ENCODE results near the gene MYOCD.

MYOCD gene

DNA sequence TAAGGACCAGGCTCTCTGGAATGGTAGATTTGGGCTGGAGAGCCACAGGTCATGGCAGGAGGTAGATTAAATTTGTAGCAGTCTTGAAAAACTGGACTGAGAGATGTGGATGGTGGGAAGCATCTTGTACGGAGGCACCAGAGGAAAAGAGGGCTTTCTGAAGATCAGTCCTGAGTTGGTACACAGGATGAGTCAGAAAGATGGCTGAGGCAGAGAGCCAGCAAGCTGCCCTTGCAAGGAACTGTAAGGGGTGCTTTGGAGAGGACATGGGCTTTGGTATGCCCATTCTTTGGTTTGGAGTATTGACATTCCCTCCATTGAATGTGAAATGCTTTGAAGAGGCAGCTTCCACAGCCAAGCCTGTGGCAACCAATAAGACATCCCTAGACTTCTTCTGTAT is 55.9 kb downstream of the MYOCD start:
- DNase-seq: no peak

GRCh38 chr17:12722282-12722681 is 56.6 kb downstream of the MYOCD start:
- no peak for DNase-seq

DNA sequence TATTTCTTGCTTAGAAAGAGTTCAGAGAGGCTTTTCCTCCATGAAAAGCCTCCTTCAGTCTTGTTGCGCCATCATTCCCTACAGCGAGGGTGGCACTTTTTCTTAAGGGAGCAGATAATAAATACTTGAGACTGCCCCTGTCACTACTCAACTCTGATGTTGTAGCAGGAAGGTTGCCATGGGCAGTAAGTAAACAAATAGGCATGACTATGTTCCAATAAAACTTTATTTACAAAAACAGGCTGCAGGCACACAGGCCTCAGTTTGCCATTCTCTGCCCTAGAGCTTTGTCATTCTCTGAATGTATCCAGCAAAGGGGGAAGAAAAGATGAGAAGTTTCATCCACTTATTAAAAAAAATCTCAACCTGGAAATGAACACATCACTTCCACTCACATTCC is 60.4 kb downstream of the MYOCD start:
- no peak for DNase-seq

DNA sequence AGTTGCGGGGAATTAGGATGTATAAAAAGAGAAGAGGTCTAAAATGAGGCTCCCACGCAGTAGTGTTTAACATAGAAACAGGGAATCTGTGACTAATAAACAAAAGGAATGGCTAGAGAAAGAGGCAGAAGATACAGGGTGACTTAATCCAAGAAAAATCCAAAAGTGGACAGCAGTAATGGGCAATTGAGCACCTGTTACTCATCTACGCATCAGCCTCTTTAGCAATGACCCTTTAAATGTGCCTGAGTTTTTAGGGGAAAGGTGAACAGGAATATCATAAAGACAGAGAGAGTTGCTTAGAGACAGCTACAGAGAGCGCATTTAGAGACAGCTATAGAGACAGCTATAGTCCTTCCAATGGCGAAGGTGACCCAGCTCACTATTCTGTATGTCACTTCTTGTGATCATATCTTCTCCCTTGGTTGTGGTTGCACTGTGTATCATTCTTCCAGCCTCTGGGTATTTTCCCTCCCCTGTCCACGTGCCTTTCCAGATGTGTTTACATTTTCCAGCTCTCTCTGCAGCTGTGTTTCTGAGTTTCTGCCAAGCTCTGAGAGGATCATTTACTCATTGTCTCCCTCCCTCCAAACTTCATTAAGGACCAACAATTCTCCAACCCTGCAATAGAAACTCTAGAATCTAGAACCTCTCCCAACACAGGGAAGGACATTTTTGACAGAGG is 61.5 kb downstream of the MYOCD start:
- DNase-seq: no peak

DNA sequence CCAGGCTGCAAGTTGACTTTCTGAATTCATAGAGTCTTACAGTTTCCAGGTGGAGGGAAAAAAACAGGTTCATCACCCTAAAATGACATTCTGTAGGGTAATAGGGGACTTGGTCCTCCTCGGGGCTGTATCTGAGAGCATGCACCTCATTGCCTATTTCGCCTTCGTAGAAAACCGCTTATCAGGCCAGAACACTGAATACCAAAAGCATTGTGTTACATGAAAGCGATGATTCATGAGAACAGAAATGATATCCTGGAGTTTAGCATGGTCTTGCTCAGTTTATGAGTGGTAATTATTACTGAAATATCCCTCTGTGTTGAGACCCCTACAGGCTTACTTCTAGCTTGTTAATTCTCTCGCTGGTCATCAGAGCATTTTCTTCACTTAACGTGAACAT is 62.2 kb downstream of the MYOCD start:
- DNase-seq: no peak

GRCh38 chr17:12729086-12729485 is 63.4 kb downstream of the MYOCD start:
- DNase-seq: no peak

GRCh38 chr17:12730421-12730820 is 64.7 kb downstream of the MYOCD start:
- DNase-seq: no peak

GRCh38 chr17:12730931-12731521 is 65.3 kb downstream of the MYOCD start:
- DNase-seq: no peak

DNA sequence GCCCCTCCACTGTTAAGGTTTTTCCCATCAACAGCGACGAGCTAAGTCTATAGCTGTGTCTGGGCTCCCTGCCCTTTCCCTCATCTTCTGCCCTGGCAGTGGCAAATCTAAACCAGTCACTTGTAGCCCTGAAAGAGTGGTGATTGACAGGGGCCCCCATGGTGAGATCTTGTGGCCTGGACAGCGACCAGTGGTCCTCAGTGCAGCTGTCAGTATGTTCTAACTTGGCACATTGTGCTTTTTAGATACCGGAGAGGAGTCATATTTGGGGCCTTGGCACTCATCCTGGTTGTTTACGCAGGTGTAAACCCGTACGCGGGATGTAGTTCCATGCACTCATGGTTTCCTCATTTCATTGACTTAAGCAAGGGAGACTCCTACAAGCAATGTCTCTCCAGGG is 66.1 kb downstream of the MYOCD start:
- no peak for DNase-seq

DNA sequence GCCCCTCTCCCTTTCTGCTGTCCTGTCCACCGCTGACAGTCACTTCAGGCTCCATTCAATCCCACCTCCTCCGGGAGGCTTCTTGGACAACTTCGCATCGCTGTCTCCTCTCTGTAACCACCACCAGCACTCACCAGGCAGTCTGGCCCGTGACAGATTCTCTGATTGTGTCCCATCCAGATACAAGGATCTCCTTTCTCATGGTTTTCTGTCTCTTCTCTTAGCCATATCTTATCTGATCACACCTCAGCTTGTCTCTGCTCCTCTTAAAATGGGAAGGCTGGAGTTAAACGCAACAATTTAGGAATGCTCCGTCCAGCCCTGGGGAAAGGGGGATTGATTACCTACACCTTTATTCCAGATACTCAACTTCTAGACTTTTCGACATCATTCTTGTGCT is 66.7 kb downstream of the MYOCD start:
- no peak for DNase-seq

- DNase-seq: no peak
Measured at GRCh38 chr17:12734926-12735325, 69.2 kb downstream of the MYOCD start.

- no peak for DNase-seq
Measured at GRCh38 chr17:12735517-12735916, 69.8 kb downstream of the MYOCD start.

GRCh38 chr17:12736526-12736925 is 70.8 kb downstream of the MYOCD start:
- no peak for DNase-seq

- no peak for DNase-seq
Measured at GRCh38 chr17:12737740-12738469, 72.2 kb downstream of the MYOCD start.

DNA sequence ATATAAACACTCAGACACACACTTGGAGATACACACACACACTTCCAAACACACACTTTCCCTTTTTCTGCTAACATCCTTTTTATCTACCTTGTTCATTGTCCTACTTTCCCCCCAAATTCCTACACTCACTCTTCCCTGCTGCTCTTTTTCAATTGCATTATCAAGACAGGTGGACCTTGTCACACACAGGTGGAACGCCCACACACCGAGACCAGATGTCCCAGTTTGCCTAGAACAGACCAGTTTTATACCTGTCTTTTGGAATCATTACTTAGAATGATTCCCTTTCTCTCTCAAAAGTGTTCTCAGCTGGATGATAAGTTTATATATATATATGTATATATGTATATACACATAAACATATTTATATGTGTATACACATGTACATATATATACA is 72.9 kb downstream of the MYOCD start:
- no peak for DNase-seq

- DNase-seq: no peak
Measured at GRCh38 chr17:12739500-12739899, 73.8 kb downstream of the MYOCD start.

DNA sequence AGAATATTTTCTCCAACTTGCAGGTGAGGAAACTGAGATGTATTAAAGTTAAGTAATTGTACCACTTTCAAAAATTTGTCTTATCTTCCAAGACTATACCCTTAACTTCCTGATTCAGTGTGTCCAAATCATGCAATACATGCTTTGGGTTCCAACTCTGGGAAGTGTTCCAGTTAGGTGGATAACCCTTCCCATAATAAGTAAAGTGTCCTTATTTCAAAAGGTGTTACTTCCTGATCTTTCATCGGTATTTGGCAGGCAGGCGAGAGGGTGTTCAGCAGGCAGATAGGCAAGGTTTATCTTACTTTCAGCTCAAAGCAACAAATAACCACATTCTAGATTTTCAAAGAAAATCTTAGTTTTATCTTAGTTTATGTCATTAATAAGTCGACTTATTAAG is 77.4 kb downstream of the MYOCD start:
- DNase-seq: no peak

DNA sequence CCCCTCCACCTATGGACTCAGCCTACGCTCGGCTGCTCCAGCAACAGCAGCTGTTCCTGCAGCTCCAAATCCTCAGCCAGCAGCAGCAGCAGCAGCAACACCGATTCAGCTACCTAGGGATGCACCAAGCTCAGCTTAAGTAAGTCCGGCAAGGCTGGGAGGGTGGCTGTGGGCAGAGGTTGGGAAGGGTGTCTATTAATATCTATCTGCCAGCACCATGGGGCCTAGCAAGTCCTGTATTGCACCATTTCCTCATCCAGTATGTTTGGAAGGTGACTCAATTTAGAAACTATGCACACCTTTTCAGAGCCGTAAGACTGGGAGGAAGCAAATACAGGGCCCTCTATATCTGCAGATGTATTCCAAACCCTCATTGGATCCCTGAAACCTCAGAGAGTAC is 78.6 kb downstream of the MYOCD start:
- DNase-seq: no peak

GRCh38 chr17:12744786-12745185 is 79.1 kb downstream of the MYOCD start:
- no peak for DNase-seq

- DNase-seq: no peak
Measured at GRCh38 chr17:12745486-12745885, 79.8 kb downstream of the MYOCD start.

DNA sequence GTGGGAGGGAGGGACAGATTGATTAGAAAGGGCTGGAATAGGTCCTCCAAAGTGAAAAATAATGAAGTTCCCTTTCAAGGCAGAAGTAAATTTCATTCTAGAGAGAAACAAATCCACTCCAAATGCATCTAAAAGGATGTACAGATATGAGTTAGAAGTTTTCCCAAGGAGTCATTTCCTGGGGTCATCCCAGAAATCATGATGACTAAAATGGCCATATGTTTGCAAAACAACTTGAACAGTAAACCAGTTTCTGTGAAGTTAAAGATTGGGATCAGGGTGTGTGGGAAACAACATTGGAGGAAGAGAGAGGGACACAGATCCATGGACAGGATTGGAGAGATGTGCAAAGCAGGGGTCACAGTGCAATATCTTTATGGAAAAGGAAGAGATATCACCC is 91.1 kb downstream of the MYOCD start:
- DNase-seq: no peak

- DNase-seq: no peak
Measured at GRCh38 chr17:12759090-12759489, 93.4 kb downstream of the MYOCD start.

DNA sequence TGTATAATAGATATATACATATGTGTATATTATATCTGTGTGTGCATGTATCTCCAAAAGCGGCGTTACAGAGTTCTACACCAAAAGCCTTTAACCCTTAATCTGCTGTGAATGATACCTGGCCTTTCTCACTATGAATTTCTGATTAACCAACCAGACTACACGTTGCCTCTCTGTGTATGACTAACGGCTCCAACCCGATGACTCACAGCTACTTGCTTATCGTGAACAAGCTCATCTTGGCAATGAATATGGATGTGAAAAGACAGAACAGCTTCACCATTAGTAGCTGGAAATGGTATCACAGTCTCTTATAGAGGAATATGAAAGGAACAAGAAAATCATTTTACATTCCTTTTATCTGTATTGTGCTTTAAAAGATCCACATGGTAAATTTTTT is 99.9 kb downstream of the MYOCD start:
- no peak for DNase-seq

DNA sequence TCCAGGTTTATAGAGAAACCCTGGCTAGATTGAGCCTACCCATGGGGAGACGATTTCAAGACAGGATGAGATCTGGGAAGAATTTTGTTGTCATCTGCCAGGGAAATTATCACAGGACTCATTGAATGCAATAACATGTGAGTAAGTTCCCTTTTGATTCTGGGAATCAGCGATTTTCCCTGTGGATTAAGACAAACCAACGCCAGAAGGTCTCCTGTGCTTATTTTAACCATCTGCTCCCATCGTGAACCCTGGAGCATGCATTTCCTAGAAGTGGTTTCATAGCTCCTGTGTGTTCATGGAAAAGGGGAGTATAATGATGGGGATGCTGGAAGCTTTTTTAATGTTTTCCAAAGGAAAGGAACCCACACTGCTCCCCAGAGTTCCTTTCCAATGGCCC is 102.6 kb downstream of the MYOCD start:
- no peak for DNase-seq

GRCh38 chr17:12769981-12770380 is 104.3 kb downstream of the MYOCD start:
- no peak for DNase-seq
